ENCODE results near the gene PLEKHJ1.

PLEKHJ1 gene

DNA sequence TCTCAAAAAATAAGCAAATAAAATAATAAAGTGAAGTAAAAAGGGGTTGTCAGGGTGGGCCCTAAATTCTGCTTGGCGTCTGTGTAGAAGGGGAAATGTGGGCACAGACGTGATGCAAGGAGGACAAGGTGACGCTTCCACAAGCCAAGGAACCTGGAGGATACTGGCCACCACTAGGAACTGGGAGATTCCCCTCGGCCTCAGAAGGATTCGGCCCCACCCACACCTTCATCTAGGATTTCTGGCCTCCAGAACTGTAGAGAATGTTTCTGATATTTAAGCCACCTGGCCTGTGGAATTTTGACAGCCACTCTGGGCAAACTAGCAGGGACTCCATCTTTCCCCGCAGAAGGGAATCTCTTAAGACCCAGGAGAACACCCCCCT, 1.1 kb downstream of the PLEKHJ1 start:
- no peak for DNase-seq (ENCODE audit: low read depth)

DNA sequence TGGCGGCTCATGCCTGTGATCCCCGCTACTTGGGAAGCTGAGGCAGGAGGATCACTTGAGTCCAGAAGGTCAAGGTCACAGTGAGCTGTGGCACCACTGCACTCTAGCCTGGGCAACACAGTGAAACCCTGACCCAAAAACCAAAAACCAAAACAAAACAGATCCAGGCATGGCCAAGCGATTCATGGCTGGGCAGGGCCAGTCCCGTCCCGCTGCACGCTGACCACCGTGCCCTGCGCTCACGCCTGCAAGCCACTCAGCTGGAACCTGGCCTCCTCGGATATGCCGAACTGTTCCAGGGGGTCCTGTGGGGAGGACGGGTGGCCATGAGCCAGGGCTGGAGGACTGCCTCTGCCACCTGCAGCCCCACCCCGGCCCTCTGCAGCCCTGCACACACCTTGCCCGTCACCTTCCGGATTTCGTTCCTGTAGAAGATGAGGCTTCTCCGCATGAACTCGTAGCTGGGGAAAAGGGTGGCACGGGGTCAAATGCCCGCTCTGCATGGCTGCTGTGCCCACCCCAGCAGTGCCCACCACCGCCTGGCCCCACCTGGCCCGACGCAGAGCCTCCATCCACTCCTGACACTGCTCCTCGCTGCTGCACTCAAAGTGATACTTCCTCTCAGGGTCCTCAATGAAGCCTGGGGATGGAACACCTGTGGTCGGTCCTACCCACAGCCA, 2.4 kb downstream of the PLEKHJ1 start:
- no peak for DNase-seq (ENCODE audit: low read depth)

DNA sequence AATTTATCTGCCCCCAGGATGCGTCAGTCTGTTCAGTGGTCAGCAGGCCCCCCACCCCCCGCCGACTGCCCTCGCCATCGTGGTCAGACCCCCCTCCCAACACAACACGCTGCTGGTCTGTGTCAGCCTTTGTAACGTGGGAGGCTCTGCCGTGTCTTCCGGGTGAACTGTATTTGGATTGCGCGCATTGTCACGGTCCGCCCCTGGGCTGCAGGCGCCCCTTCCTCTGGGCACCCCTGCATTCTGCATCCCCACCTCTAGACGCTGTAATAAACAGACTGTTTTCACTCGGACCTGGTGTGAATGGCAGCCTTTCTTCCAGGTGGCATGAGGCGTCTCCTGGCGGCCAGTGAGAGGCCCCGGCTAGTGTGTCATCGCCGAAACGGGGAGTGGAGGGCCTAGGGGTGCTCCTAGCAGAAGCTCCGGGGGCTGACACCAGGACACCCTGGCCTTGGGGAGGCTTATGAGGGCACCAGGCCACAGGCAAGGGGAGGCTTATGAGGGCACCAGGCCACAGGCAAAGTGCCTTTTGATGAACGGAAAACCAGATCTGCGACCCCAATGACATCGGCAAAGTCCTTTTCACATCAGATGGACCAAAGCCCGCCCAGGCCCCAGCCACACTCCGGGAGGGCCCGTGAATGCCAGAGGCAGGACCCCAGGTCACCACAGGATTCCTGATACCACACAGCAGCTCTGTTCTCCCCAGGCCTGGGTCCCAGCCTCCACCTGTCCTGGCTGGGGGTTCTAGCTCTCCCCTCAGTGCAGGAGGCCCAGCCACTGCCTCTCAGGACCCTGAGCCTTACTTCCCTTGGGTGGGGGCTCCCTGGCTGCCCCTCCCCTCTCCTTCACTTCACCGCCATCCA, 3.6 kb downstream of the PLEKHJ1 start:
- DNase-seq (ENCODE audit: low read depth) = no peak

DNA sequence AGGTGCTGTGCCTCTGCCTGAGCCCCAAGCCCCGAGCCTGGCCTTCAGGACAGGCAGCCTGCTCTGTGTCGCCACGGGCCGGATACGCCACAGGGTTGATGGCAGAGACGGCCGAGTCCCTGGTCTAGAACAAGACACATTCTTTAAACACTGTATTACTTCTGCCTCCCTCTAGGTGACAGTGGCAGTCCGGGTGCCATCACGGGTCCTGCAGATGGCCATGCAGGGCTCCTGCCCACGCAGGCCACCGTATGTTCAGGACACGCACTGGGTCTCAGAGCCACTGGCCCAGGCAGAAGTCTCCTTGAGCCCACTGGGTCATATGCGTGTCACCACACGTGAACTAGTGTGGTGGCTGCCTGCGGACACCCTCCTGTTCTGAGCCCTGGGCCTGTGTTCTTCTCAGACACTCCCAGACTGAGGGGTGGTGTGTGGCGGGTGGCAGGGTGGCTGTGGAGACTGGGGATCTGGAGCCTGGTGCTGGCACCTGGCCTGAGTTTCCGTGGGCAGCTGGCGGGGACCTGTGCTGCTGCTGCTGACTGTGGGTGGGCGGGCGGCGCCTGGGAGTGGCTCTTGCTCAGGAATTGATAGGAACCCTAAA, 4.4 kb downstream of the PLEKHJ1 start:
- no peak for DNase-seq (ENCODE audit: low read depth)

DNA sequence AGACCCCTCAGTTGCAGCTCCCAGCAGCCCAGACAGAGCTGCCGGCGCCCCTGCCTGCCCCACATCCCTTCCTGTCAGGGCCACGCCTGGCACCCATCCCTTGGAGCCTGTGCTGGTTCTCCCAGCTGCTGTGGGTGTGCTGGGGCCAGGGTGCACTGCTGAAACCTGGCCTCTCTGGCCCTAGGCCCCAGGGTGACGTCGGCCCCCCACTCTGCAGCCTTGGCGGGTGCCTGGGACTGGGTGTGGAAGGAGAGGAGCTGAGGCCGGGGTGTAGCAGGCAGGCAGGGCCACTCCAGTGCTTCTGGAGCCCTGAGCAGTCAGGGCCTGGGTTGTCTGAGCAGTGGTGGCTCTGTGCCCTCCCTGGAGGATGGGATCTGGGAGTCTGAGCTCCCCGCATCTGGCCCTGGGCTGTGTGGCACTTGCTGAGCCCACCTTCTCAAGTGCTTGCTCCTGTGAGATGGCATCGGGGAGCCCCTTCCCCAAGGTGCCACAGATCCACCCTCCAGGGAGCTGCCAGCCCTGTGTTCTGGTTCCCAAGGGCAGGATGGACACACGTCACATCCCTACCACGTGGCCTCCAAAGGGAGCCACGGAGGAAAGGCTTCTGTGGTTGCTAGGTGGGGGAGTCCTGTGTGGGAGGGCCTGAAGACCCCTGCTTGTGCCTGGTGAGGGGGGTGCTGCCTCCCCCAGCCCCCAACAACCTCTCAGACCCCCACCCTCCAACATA, 5.2 kb downstream of the PLEKHJ1 start:
- DNase-seq (ENCODE audit: low read depth) = no peak

DNA sequence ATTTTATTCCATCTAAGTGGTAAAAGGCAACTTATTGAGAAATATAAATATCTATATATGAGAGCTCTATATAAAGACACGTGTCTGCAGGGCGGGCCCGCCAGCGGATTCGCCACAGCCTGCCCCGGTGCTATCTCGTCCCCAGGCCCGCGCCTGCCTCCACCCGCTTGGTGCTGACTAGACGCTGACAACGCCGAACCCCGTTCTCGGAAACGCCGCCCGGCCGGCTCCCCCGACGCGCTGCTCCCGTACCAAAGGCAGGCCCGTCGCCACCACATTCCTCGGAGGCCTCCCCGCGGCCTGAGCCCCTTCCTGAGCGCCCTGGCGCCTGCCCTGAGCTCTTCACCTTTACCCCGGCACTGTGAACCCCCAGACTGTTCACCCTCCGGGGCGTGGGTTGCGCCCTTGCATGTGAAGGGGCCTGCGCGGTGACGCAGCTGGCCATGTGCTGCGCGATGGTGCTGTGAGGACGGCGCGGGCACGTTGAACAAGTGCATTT, 6.0 kb downstream of the PLEKHJ1 start:
- no peak for DNase-seq (ENCODE audit: low read depth)

DNA sequence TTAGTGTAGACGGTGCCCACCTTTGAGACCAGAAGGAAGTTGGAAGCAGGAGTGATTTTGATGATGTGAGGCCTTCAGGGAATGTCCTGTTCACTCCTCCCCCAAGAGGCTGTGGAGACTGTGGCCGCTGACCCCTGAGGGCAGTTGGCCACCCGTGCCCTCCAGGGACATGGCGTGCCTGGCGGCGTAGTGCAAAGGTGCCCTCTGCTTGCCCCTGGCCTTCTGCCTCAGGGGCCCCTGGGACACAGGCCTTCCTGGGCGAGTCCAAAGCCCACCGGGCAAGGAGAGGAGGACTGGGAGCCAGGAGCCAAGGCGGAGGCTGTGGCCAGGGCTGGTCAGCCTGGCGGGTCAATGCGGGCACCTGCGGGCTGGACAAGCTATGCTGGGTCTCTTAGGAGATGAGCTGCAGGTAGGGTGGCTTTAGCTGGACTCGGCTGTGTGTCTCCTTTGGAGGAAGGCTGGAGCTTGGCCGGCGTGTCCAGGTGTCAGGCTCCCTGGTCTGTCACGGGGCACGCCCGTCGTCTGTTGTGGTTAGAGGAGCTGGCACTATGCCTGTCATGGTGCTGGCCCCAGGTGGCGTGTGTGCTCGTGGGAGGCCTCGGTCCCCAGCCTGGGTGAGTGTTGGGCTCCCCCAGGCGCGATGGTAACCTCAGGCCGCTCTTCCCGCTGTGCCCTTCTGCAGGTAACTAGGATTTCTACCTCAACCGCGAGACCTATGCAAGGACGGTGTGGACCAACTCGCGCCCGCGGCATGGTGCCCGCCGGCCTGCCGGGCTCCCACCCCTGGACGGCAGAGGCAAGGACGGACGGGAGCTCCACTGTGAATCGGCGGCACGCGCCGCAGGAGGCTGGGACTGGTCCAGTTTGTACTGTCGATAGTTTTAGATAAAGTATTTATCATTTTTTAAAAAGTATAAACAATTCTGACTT, 6.8 kb downstream of the PLEKHJ1 start:
- DNase-seq (ENCODE audit: low read depth) = no peak

DNA sequence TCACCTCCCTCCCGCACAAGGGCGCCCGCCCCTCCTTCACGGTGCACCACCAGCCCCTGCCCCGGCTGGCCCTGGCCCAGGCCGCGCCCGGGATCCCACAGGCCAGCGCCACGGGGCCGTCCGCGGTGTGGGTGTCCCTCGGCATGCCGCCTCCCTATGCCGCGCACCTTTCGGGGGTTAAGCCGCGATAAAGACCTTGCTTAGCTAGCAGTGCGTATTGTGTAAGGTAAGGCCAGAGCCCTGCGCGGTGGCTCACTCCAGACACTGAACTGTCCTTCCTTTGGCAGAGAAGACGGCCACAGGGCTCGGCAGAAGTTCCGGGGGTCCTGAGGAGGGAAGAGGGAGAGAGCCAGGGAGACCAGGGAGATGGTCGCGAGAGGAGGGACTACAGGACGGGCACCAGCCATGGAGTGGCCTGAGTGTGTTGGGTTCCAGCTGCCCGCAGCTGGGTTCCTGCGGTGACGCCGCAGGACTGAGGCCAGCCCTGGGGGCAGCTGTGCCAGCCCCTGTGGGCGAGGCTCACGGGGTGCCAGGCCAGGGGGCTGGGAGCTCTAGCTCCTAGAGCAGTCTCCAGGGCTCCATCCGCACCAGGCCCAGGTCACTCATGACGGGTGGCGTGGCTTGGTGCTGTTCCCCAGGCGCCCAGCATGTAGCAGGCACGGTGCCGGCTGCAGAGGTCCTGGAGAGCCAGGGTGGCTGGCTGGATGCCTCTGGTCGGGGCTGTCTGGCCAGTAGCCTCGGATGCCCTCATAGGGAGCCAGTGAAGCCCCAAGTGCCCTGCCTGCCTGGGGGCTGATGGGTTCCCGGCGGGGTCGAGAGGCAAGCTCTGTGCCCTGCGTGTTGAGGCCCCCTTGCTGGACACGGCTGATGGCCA, 7.7 kb downstream of the PLEKHJ1 start:
- DNase-seq (ENCODE audit: low read depth) = no peak

DNA sequence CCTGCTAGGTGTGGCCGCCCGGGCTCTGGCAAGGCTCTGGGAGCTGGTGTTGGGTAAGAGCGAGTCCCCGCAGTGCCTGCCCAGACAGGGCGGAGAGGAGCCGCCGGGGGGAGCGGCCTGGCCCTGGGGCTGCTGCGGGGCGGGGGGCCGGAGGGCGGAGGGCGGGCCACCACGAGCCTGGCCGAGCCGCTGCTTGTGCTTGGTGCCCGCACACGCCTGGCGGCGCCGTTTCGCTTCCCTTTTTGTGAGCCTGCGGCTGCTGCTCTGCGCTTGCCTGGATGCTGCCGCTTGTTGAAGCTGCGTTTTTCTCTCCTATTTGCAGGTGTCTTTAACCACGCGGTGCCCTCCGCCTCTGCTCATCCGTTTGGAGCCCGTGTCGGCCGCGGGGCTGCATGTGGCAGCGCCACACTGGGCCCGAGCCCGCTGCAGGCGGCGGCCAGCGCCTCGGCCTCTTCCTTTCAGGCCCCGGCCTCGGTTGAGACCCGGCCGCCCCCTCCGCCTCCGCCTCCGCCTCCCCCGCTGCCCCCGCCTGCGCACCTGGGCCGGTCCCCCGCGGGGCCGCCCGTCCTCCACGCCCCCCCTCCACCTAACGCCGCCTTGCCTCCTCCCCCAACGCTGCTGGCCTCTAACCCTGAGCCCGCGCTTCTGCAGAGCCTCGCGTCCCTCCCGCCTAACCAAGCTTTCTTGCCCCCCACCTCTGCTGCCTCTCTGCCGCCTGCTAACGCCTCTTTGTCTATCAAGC, 8.5 kb downstream of the PLEKHJ1 start:
- DNase-seq (ENCODE audit: low read depth) = no peak

DNA sequence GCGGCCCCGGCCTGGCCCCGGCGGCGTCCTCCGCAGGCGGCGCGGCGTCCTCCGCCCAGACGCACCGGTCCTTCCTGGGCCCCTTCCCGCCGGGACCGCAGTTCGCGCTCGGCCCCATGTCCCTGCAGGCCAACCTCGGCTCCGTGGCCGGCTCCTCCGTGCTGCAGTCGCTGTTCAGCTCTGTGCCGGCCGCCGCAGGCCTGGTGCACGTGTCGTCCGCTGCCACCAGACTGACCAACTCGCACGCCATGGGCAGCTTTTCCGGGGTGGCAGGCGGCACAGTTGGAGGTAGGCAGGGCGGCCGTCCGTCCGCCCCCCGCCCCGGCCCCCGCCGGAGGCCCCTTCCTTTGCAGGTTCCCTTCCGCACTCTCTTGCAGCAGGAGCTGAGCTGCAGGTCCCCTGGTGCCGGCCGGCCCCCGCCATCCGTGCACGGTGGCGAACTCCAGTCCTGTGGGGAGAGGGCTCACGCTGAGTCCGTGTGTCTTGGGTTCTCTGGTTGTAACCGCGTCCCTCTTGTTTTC, 9.2 kb downstream of the PLEKHJ1 start:
- DNase-seq (ENCODE audit: low read depth) = no peak

DNA sequence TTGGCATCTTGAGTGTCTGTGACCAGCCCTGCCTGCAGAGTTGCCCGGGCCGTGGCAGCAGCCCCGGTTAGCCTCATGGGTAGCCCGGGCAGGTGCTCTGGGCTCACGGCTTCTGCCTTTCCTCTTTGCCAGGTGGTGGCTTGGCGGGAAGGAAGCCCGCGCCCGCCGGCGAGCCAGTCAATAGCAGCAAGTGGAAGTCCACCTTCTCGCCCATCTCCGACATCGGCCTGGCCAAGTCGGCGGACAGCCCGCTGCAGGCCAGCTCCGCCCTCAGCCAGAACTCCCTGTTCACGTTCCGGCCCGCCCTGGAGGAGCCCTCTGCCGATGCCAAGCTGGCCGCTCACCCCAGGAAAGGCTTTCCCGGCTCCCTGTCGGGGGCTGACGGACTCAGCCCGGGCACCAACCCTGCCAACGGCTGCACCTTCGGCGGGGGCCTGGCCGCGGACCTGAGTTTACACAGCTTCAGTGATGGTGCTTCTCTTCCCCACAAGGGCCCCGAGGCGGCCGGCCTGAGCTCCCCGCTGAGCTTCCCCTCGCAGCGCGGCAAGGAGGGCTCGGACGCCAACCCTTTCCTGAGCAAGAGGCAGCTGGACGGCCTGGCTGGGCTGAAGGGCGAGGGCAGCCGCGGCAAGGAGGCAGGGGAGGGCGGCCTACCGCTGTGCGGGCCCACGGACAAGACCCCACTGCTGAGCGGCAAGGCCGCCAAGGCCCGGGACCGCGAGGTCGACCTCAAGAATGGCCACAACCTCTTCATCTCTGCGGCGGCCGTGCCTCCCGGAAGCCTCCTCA, 9.9 kb downstream of the PLEKHJ1 start:
- DNase-seq (ENCODE audit: low read depth) = no peak

DNA sequence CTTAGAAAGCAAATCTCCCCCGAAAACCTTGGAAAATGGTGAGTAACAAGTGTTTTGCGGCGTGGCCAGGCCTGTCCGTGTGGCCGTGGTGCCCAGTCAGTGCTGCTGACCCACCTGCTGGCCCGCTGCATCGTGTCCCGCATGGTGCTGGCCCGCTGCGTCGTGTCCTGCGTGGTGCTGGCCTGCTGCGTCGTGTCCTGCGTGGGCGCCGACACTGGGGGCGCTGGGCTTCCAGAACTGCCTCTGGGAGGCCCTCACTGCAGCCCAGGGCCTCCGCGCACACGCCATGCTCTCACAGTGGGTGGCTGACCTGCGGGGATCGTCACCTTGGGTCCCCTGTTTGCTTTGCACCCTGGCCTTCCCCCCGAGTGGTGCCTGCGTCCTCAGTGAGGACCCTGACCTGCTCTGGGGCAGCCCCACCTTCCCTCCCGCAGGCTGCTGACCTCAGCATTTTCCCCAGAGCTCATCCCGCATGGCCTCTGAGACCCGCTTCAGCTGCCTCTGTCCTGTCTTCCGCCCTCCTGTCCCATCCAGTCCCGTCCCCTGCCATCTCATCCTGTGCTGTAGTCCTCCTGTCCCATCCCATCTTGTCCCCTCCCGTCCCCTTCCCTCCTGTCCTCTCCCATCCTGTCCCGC, 10.6 kb downstream of the PLEKHJ1 start:
- no peak for DNase-seq (ENCODE audit: low read depth)

DNA sequence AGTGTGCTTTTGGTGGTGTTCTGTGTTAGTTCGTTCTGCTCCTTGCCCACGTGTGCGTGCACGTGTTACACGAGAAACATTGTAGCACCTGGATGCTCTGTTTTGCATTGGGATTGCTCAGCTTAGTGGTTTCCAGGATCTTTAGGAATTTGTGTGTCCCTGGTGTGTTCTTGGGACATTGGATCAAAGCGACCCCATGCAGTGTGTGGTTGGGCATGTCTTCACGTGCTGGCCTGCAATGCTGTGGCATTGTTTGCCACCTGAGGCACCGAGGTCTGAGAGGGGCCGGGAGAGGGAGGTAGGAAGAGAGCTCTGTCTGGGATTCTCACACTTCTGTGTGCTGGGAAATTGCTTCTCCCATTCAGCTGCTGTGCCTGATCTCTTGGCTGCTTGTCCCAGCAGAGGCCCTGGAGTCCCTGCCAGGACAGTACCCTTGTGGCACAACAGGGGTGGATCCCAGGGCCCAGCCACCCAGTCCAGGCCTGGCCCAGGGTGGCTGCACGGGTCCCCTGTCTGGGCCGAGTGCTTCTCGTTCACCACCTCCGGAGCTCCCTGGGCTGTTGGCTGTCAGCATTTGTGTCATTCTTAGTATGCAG, 11.3 kb downstream of the PLEKHJ1 start:
- DNase-seq (ENCODE audit: low read depth) = no peak

DNA sequence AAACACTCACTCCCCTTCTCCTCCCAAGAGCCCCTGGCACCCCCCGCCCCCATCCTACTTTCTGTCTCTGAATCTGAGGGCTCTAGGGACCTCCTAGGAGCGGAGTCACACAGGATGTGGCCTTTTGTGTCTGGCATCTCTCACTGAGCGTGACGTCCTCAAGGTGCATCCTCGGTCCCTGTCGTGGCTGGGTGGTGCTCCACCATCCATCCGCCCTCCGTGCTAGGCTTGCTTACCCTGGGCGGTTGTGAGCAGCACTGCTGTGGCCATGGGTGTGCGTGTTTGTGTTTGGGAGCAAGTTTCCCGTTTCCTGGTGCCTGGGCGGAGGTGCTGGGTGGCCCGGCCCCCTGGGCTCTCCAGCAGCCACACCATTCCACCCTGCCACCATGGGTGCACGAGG, 12.2 kb downstream of the PLEKHJ1 start:
- no peak for DNase-seq (ENCODE audit: low read depth)

DNA sequence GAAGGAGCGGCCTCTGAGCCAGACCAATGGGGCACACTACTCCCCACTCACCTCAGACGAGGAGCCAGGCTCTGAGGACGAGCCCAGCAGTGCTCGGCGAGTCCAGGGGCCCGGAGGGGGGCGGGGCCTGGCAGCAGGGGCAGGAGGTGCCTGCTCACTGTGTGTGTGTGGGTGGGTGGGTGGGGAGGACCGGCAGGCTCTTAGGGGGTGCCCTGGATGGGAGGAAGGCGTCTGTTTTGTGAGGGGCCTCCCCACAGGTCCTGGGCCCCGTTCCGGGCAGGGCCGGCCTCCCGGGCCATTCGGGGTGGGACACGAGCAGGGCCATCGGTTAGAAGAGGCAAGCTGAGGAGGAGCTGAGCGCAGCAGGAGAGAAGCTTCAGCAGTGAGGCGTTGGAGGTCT, 12.7 kb downstream of the PLEKHJ1 start:
- DNase-seq (ENCODE audit: low read depth) = no peak

DNA sequence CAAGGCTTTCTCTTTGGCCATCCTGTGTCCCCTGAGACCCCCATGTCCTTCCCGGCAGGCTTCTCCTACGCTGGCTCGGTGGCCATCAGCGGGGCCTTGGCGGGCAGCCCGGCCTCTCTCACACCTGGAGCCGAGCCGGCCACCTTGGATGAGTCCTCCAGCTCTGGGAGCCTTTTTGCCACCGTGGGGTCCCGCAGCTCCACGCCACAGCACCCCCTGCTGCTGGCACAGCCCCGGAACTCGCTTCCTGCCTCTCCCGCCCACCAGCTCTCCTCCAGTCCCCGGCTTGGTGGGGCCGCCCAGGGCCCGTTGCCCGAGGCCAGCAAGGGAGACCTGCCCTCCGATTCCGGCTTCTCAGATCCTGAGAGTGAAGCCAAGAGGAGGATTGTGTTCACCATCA, 14.2 kb downstream of the PLEKHJ1 start:
- no peak for DNase-seq (ENCODE audit: low read depth)

DNA sequence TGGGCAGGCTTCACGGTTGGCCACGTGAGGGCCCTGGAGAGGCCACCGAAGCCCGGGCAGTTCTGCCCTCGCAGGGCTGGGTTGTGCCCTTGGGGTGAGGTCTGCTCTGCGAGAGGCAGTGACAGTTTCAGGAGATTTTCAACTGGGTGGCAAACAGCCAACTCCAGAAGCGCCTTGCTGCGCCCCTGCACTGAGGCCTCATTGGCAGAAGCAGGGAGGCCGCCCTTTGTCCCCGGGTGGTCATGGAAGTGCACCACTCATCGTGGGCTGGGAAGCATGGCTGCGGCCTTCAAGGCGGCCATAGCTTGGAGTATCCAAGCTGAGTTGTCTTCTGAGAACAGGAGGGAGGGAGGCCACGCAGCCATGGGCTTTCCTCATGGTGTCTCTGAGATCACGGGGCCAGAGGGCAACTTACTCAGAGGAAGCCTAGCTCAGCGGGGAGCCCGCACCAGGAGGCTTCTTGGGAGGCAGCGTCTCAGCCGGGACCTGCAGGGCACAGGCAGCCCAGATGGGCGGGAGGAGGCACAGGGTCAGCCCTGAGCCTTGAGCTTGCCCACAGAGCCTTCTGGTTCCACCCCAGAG, 14.8 kb downstream of the PLEKHJ1 start:
- no peak for DNase-seq (ENCODE audit: low read depth)
